Measurements from ENCODE around the gene ARID1A. TPM values are rescaled to one million over a fixed set of nuclear protein-coding genes. Genes with fewer than 3 reads are reported as not detected.

The ARID1A gene
- total and polyA plus RNA-seq, 9 of the 15 experiments (the other 6 are each of a cell fraction or from before 2014, with no cell fraction given) = 8.3 to 88.3 (median 22.5) TPM

DNA sequence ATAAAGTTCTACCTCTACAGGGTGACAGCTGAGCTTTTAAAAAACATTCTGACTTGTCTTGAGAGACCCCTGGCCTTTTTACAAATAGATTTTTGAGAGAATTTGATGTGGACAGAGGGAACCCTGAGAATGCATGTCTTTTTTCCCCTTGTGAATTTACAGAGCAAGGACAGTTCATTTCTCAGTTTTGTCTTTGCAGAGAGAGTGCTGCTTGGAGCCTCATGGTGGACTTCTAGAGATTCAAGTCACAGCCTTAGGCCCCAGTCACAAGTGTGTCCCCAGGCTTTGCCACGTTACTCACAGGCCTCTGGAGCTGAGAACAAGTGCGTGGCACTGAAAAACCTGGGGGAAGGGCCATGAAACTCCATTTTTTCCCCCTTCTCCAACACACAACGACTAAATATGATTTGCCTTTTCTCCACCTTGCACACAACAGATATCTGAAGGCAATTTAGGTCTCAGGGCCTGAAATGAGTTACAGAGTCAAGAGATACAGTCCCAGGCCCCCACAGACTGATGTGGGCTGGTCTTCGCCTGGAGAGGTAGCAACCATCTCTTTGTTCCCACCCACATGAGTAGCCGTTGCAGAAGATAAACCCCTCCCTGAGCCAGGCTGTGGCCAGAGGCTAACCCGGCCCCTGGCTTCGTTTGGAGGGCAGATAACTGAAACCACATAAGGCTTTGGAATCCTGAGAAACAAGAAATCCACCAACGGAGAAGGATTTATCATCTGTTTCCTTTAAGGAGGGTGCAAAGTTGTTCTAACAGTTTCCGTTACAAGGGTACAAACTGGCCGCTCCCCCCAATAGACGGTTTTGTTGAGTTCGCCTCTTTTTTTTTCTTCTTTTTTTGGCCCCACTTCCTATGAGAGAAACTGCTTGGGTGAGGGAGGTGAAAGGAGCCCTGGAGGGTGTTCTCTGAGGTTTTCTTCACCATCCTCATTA, 90.9 kb downstream of the ARID1A start (continued):
- TF ChIP-seq, protein P1, sequence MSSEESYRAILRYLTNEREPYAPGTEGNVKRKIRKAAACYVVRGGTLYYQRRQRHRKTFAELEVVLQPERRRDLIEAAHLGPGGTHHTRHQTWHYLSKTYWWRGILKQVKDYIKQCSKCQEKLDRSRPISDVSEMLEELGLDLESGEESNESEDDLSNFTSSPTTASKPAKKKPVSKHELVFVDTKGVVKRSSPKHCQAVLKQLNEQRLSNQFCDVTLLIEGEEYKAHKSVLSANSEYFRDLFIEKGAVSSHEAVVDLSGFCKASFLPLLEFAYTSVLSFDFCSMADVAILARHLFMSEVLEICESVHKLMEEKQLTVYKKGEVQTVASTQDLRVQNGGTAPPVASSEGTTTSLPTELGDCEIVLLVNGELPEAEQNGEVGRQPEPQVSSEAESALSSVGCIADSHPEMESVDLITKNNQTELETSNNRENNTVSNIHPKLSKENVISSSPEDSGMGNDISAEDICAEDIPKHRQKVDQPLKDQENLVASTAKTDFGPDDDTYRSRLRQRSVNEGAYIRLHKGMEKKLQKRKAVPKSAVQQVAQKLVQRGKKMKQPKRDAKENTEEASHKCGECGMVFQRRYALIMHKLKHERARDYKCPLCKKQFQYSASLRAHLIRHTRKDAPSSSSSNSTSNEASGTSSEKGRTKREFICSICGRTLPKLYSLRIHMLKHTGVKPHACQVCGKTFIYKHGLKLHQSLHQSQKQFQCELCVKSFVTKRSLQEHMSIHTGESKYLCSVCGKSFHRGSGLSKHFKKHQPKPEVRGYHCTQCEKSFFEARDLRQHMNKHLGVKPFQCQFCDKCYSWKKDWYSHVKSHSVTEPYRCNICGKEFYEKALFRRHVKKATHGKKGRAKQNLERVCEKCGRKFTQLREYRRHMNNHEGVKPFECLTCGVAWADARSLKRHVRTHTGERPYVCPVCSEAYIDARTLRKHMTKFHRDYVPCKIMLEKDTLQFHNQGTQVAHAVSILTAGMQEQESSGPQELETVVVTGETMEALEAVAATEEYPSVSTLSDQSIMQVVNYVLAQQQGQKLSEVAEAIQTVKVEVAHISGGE (CRISPR knock-in tag; IDR thresholded peaks at IDR 0.05) = peak in 1 of 3 experiments; percentile 44; a peak in 1 of 6 replicates
- TF ChIP-seq XRCC4 (IDR thresholded peaks at IDR 0.05; ENCODE audit: extremely low read depth, insufficient read depth, insufficient read length) (no peak), KLF6 (CRISPR knock-in tag; IDR thresholded peaks at IDR 0.05; ENCODE audit: borderline replicate concordance) (0 out of 2 replicates have a peak, but pooled peaks have one; percentile 35), JUN (IDR thresholded peaks at IDR 0.05; ENCODE audit: borderline replicate concordance, low read depth, low read length) (0 out of 2 replicates have a peak, but pooled peaks have one; percentile 7), JUN (CRISPR knock-in tag; IDR thresholded peaks at IDR 0.05; ENCODE audit: borderline replicate concordance) (no peak), ELF1 (tag; IDR thresholded peaks at IDR 0.05) (no peak), IFI16 (CRISPR knock-in tag; IDR thresholded peaks at IDR 0.05) (no peak), ZBTB1 (CRISPR knock-in tag; IDR thresholded peaks at IDR 0.05; ENCODE audit: borderline replicate concordance, low read depth) (no peak), NFXL1 (CRISPR knock-in tag; IDR thresholded peaks at IDR 0.05) (0 out of 2 replicates have a peak, but pooled peaks have one; percentile 36), PTBP1 (IDR thresholded peaks at IDR 0.05; ENCODE audit: low read depth, low read length) (no peak), BRD4 (IDR thresholded peaks at IDR 0.05) (peak; percentile 88), MAFG (tag; conservative IDR thresholded peaks at IDR 0.05) (no peak), SREBF1 (IDR thresholded peaks at IDR 0.05; ENCODE audit: borderline replicate concordance, low read depth, low read length) (no peak), HDAC2 (IDR thresholded peaks at IDR 0.05) (peak; percentile 78), ZNF766 (CRISPR knock-in tag; conservative IDR thresholded peaks at IDR 0.05) (peak; percentile 85), ZKSCAN8 (CRISPR knock-in tag; IDR thresholded peaks at IDR 0.05) (peak; percentile 67), KDM4B (IDR thresholded peaks at IDR 0.05; ENCODE audit: borderline replicate concordance in 2 of 2, low read depth in 1 of 2) (no peak), PYGO2 (tag; IDR thresholded peaks at IDR 0.05) (0 out of 2 replicates have a peak, but pooled peaks have one; percentile 30)
- TF ChIP-seq, protein P2, sequence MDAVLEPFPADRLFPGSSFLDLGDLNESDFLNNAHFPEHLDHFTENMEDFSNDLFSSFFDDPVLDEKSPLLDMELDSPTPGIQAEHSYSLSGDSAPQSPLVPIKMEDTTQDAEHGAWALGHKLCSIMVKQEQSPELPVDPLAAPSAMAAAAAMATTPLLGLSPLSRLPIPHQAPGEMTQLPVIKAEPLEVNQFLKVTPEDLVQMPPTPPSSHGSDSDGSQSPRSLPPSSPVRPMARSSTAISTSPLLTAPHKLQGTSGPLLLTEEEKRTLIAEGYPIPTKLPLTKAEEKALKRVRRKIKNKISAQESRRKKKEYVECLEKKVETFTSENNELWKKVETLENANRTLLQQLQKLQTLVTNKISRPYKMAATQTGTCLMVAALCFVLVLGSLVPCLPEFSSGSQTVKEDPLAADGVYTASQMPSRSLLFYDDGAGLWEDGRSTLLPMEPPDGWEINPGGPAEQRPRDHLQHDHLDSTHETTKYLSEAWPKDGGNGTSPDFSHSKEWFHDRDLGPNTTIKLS (IDR thresholded peaks at IDR 0.05; ENCODE audit: borderline replicate concordance, low read depth) = peak; percentile 92
- TF ChIP-seq, protein P3, sequence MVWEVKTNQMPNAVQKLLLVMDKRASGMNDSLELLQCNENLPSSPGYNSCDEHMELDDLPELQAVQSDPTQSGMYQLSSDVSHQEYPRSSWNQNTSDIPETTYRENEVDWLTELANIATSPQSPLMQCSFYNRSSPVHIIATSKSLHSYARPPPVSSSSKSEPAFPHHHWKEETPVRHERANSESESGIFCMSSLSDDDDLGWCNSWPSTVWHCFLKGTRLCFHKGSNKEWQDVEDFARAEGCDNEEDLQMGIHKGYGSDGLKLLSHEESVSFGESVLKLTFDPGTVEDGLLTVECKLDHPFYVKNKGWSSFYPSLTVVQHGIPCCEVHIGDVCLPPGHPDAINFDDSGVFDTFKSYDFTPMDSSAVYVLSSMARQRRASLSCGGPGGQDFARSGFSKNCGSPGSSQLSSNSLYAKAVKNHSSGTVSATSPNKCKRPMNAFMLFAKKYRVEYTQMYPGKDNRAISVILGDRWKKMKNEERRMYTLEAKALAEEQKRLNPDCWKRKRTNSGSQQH (CRISPR knock-in tag; IDR thresholded peaks at IDR 0.05) = no peak

Data from K562 (cell line).